K562 (cell line): ENCODE data around the gene HIVEP3. TPM values are rescaled to one million over a fixed set of nuclear protein-coding genes. Genes with fewer than 3 reads are reported as not detected.

Source experiments
- ATAC-seq: fragments of 200-7000 bp; cut with Tn5 transposase; 3 replicates; pipeline ENCODE4 v1.9.1; 2020; ENCODE audit warnings: moderate library complexity
- BruUV-seq: library from RNA; stranded (reverse); fragments of 400-500 nt; replicated peaks from 2 replicates; lab custom pipeline; 2021; lab: Mats Ljungman, UMichigan
- CTCF ChIA-PET: fragments of 300-600 bp; formaldehyde crosslinking; extraction: SDS; loops from one replicate; lab custom pipeline; 2021; ENCODE audit warnings: low intra/inter-chr PET ratio; lab: Yijun Ruan, JAX
- POLR2A ChIA-PET: fragments of 300-600, 350-650 bp; sonication (Branson Sonifier 250); formaldehyde crosslinking; extraction: SDS; loops from one replicate; lab custom pipeline; 2021; ENCODE audit warnings: antibody characterized with exemption, inconsistent platforms; lab: Yijun Ruan, JAX
- DNase-seq, 4 experiments: peaks; one replicate each; pipeline versions ENCODE4 v3.0.0 to v3.0.0-alpha.2; 2011 to 2018; ENCODE audit warnings: low spot score in 3 of 4, mixed read lengths in 3 of 4; ENCODE audit errors: extremely low read depth in 1 of 4
- FAIRE-seq: peaks from 2 replicates; lab custom pipeline; 2011; peaks lifted over from hg19 to GRCh38; lab: Jason Lieb, UNC
- H2AFZ ChIP-seq: 2 replicates; pipeline ENCODE4 v1.6.0; 2011; ENCODE audit warnings: low read depth, low read length, control low read depth, inconsistent platforms
- H3K27ac ChIP-seq: fragments of 200-600 bp; 3 replicates; pipeline ENCODE4 v1.8.0; 2011; ENCODE audit warnings: low read depth, mild to moderate bottlenecking, control low read depth, inconsistent platforms, low read length, moderate library complexity, mixed read lengths; ENCODE audit errors: extremely low read depth
- H3K27me3 ChIP-seq, 2 experiments: fragments of 300-600 bp in 1 of 2; 2 replicates in 1 of 2; 3 replicates in 1 of 2; pipeline versions ENCODE4 v1.6.0 to v1.8.0; 2011; ENCODE audit warnings: inconsistent platforms in 2 of 2, low read length in 2 of 2, mild to moderate bottlenecking in 1 of 2, mixed read lengths in 1 of 2, moderate library complexity in 1 of 2; ENCODE audit not compliant: control insufficient read depth in 2 of 2, insufficient read depth in 2 of 2
- H3K36me3 ChIP-seq: fragments of 300-600 bp; 3 replicates; pipeline ENCODE4 v1.8.0; 2011; ENCODE audit warnings: mild to moderate bottlenecking, low read length, inconsistent platforms; ENCODE audit not compliant: control insufficient read depth, insufficient read depth
- H3K4me1 ChIP-seq, 2 experiments: fragments of 200-600 bp in 1 of 2; replicated peaks in 1 of 2; 2 replicates in 1 of 2; 3 replicates in 1 of 2; pipeline versions ENCODE4 v1.5.1 to v1.8.0; 2011; ENCODE audit warnings: inconsistent platforms in 2 of 2, low read length in 2 of 2, mild to moderate bottlenecking in 1 of 2, mixed read lengths in 1 of 2, moderate library complexity in 1 of 2; ENCODE audit not compliant: control insufficient read depth in 2 of 2, insufficient read depth in 2 of 2
- H3K4me2 ChIP-seq: 2 replicates; pipeline ENCODE4 v1.6.1; 2011; ENCODE audit warnings: low read length, control low read depth, inconsistent platforms, mixed read lengths; ENCODE audit not compliant: insufficient read depth
- H3K4me3 ChIP-seq: fragments of 200-600 bp; sonication (generic), shearing (Covaris generic); 2 replicates; pipeline ENCODE4 v1.5.1; 2016; ENCODE audit warnings: control low read depth, inconsistent platforms
- H3K79me2 ChIP-seq: fragments of 200-600 bp; 3 replicates; pipeline ENCODE4 v1.8.0; 2011; ENCODE audit warnings: low read length, inconsistent platforms; ENCODE audit not compliant: control insufficient read depth, insufficient read depth
- H3K9ac ChIP-seq, 2 experiments: 2 replicates each; pipeline versions ENCODE4 v1.6.0 to v1.6.1; 2011; ENCODE audit warnings: low read depth in 2 of 2, low read length in 2 of 2, control low read depth in 1 of 2, inconsistent platforms in 1 of 2, mild to moderate bottlenecking in 1 of 2, mixed read lengths in 1 of 2; ENCODE audit not compliant: insufficient read depth in 1 of 2
- H3K9me1 ChIP-seq: one replicate; pipeline ENCODE4 v1.6.0; 2011; ENCODE audit warnings: inconsistent platforms, mild to moderate bottlenecking, low read length, moderate library complexity; ENCODE audit not compliant: control insufficient read depth, insufficient read depth
- H3K9me3 ChIP-seq: replicated peaks from 2 replicates; pipeline ENCODE4 v1.5.1; 2011; ENCODE audit warnings: low read depth, low read length, inconsistent platforms; ENCODE audit not compliant: control insufficient read depth, insufficient read depth
- H4K20me1 ChIP-seq: replicated peaks from 2 replicates; pipeline ENCODE4 v1.6.1; 2011; ENCODE audit warnings: low read length, inconsistent platforms, mixed read lengths; ENCODE audit not compliant: control insufficient read depth, insufficient read depth
- FOS ChIP-seq: IDR thresholded peaks from 3 replicates; pipeline ENCODE4 v1.6.1; 2011; ENCODE audit not compliant: insufficient read length; ENCODE audit errors: extremely low read depth
- HINFP ChIP-seq: fragments of 450-650 bp; conservative IDR thresholded peaks from 2 replicates; pipeline ENCODE4 v1.6.1; 2016; ENCODE audit warnings: missing genetic modification characterization, low read depth, mild to moderate bottlenecking, control low read depth, missing compliant biosample characterization
- ZNF263 ChIP-seq: sonication (generic); formaldehyde crosslinking; IDR thresholded peaks from 2 replicates; pipeline ENCODE4 v1.8.0; 2022; ENCODE audit warnings: mild to moderate bottlenecking, missing genetic modification reagents, borderline replicate concordance
- WGBS: fragments of 100-300 bp; shearing (Covaris generic); methylation state at CpG from one replicate; pipeline ENCODE4 v1.1.6; 2016; ENCODE audit warnings: low coverage, mixed read lengths; ENCODE audit not compliant: insufficient coverage; ENCODE audit errors: missing lambda C conversion rate; 5-methylcytosine and 5-hydroxymethylcytosine counted together
- in situ Hi-C: fragments of 300-500 bp; cut with MboI; formaldehyde crosslinking; loops from 4 replicates; pipeline ENCODE4 v1.15.0; 2018; ENCODE audit warnings: inconsistent platforms, mixed read lengths
- intact Hi-C: fragments of 100-400 bp; cut with micrococcal nuclease; formaldehyde crosslinking; loops from 2 replicates; pipeline ENCODE4 v1.14.2; 2022
- polyA plus RNA-seq, 8 experiments: library from polyadenylated mRNA; depleted of rRNA in 4 of 8; stranded (reverse) in 5 of 8; unstranded in 3 of 8; fragments of >200 nt; fragmentation: Nextera tagmentation in 2 of 8; fragmentation: Illumina TruSeq in 1 of 8; extraction: Ambion mirVana in 2 of 8; extraction: Trizol in 1 of 8; gene quantifications; 2 replicates each; pipeline versions ENCODE4 v1.2.1 to v1.2.3, GENCODE V29; 2011 to 2014; ENCODE audit warnings: inconsistent platforms in 1 of 8, missing spikeins in 1 of 8
- total RNA-seq, 7 experiments: library from RNA; depleted of rRNA in 6 of 7; stranded (reverse); fragments of >200 nt in 6 of 7; fragmentation: Illumina TruSeq in 2 of 7; extraction: Trizol in 2 of 7; gene quantifications; 2 replicates each; pipeline versions ENCODE4 v1.2.1 to v1.2.3, GENCODE V29; 2011 to 2021; ENCODE audit warnings: low replicate concordance in 1 of 7

The HIVEP3 gene
- total and polyA plus RNA-seq, 9 of the 15 experiments (the other 6 are each of a cell fraction or from before 2014, with no cell fraction given), result 0.09 to 0.58 (median 0.34) TPM; not detected in 1

- intact Hi-C loops, result no loop called here
- H3K4me1 ChIP-seq, result no peaks in the 10 kb centered on the region; a peak in 1 of 5 replicates
- H3K9me1 ChIP-seq, result no peaks in the 10 kb centered on the region
- no peaks in the 10 kb centered on the region for H3K79me2 ChIP-seq
- ATAC-seq, result no peak
- no peak overlapping the region for H2AFZ ChIP-seq
- TF ChIP-seq FOS, result no peak
- no peak for TF ChIP-seq ZNF263
- TF ChIP-seq HINFP (tag), result no peak
- TF ChIP-seq, all 486 proteins: peak for 0
- Histone ChIP-seq H3K4me2 (no peak overlapping the region), H3K4me3 (no peak overlapping the region), H3K36me3 (no peaks in the 10 kb centered on the region), H3K27ac (no peak overlapping the region), H3K9ac (no peak overlapping the region), H4K20me1 (peaks cover 5% of the 10 kb centered on the region), H3K9me3 (no peaks in the 10 kb centered on the region), H3K27me3 (peaks cover 6 to 44% of the 10 kb centered on the region in 2 experiments; a peak in 4 of 5 replicates)
- no TSS peak for BruUV-seq
- WGBS, result 3% methylated on average over 3 of the region's 3 CpGs
- ChIA-PET CTCF (no interaction called here), POLR2A (interaction anchor here (1.0 kb wide), 1 partner anchor 26 kb away, joined by 4 read pairs; no protein-coding TSS in a partner anchor)
- in situ Hi-C loops, result no loop called here
- no peak for DNase-seq
- FAIRE-seq, result no peak
Observed at GRCh38 chr1:41668967-41669366, 249.8 kb downstream of the HIVEP3 start.
